Activated naive CD4-positive, alpha-beta T cell treated with Interleukin-2 at 50 U/mL for 16 hours (primary cell): ENCODE measurements around the gene ZNF287.

Experiments
- DNase-seq: peaks from one replicate; pipeline ENCODE4 v3.0.0-alpha.2; 2020

Gene ZNF287

GRCh38 chr17:16515933-16516332 is 53.1 kb downstream of the ZNF287 start:
- no peak for DNase-seq

- no peak for DNase-seq
Measured at GRCh38 chr17:16513873-16514272, 55.1 kb downstream of the ZNF287 start.

GRCh38 chr17:16512011-16512410 is 57.0 kb downstream of the ZNF287 start:
- DNase-seq, result no peak

- DNase-seq, result no peak
Measured at GRCh38 chr17:16511593-16511992, 57.4 kb downstream of the ZNF287 start.

- DNase-seq, result no peak
Measured at GRCh38 chr17:16507918-16508533, 61.0 kb downstream of the ZNF287 start.

GRCh38 chr17:16506188-16506587 is 62.8 kb downstream of the ZNF287 start:
- no peak for DNase-seq

- DNase-seq, result no peak
Measured at GRCh38 chr17:16504984-16505383, 64.0 kb downstream of the ZNF287 start.
